ENCODE results near the gene ARSD. TPM values are rescaled to one million over a fixed set of nuclear protein-coding genes. Genes with fewer than 3 reads are reported as not detected.
"Not testable (repeated sequence)": the region's sequence is repeated elsewhere in the genome, so short reads cannot be mapped to it uniquely, and the experiment has no call there.

ARSD gene
- total RNA-seq, 4 donors from 2014 or later, result 11.6 to 87.4 (median 60.0) TPM

DNA sequence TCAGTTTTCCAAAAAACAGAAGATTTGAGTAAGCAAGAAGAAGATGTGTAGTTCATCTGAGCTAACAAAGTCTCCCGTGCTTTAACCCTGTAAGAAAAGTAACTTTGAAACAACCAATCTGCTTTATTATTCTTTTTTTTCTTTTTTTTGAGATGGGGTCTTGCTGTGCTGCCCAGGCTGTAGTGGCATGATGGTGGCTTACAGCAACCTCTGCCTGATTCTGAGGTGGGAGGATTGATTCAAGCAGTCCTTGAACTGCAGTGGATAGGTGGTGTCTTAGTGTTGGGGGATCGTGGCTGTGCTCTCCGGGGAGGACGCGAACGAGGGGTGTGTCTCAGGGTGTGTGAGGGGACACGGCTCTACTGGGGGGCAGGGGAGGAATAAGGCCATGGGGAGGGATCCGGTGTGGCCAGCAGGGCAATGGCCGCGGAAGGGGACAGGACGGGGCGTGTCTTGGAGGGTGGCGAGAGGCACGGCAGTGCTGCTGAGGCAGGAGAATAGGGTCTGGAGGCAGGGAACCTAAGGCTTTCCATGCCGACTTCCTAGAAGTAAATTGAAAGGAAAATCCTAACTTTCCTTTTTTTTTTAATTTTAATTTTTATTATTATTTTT, 2.4 kb downstream of the ARSD start:
- no peak for DNase-seq

DNA sequence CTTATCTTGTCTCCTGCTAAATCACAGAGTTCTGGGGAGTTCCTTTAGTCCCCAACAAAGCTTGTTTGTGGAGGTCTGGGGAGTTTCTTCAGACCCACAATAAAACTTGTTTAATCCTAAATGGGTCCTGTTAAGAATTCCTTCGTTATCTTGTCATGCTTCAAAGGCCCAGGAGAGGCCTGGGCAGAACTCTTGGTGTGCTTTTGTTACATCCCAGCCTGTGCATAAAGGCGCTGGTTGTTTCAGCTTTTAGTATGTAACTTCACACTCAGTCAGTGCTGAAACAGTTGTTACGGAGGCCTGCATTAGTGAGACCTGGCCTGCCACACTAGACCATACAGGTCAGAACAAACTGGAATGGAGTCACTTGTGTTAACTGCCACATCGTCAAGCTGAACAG, 2.9 kb downstream of the ARSD start:
- not testable (repeated sequence) for H3K27me3 ChIP-seq

More for the DNA sequence above, 2.4 kb downstream of the ARSD start:
- Histone ChIP-seq H3K4me1 (peaks cover 0 to 3% (median 0%) of the 10 kb centered on the region in 4 donors), H3K9me3 (no peaks in the 10 kb centered on the region), H3K27me3 (no peaks in the 10 kb centered on the region), H3K36me3 (no peaks in the 10 kb centered on the region), H3K4me3 (no peak overlapping the region), H3K27ac (no peak overlapping the region)
- TF ChIP-seq, protein P1, sequence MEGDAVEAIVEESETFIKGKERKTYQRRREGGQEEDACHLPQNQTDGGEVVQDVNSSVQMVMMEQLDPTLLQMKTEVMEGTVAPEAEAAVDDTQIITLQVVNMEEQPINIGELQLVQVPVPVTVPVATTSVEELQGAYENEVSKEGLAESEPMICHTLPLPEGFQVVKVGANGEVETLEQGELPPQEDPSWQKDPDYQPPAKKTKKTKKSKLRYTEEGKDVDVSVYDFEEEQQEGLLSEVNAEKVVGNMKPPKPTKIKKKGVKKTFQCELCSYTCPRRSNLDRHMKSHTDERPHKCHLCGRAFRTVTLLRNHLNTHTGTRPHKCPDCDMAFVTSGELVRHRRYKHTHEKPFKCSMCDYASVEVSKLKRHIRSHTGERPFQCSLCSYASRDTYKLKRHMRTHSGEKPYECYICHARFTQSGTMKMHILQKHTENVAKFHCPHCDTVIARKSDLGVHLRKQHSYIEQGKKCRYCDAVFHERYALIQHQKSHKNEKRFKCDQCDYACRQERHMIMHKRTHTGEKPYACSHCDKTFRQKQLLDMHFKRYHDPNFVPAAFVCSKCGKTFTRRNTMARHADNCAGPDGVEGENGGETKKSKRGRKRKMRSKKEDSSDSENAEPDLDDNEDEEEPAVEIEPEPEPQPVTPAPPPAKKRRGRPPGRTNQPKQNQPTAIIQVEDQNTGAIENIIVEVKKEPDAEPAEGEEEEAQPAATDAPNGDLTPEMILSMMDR (IDR thresholded peaks at IDR 0.05), result no peak
- TF ChIP-seq POLR2A (IDR thresholded peaks at IDR 0.05), result no peak

DNA sequence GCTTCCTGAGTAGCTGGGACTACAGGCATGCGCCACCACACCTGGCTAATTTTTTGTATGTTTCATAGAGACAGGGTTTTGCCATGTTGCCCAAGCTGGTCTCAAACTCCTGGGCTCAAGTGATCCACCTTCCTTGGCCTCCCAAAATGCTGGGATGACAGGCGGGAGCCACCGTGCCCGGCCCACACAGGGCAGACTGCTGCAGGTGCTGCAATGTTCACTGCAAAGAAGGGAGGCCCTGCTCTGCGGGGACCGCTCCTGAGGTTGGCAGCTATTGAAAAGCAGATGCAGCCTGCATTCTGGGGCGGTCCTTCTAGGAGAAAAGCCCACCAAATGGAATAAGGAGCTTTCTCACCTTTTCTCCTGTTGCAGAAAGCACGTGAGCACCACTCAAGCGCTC, 5.0 kb downstream of the ARSD start:
- no peak for DNase-seq
- no peaks in the 10 kb centered on the region for H3K4me1 ChIP-seq
- no peaks in the 10 kb centered on the region for H3K9me3 ChIP-seq
- no peak overlapping the region for H3K27ac ChIP-seq
- H3K36me3 ChIP-seq, result peaks cover 0 to 6% (median 0%) of the 10 kb centered on the region in 3 donors
- no peaks in the 10 kb centered on the region for H3K27me3 ChIP-seq
- H3K4me3 ChIP-seq, result no peak overlapping the region
- no peak for TF ChIP-seq POLR2A (IDR thresholded peaks at IDR 0.05)
- TF ChIP-seq, protein P1 (IDR thresholded peaks at IDR 0.05), result no peak

More for the DNA sequence above, 2.9 kb downstream of the ARSD start:
- not testable (repeated sequence) for DNase-seq, H3K36me3 ChIP-seq, H3K4me3 ChIP-seq, H3K4me1 ChIP-seq, H3K9me3 ChIP-seq, H3K27ac ChIP-seq

- DNase-seq, result no peak
- no peaks in the 10 kb centered on the region for H3K9me3 ChIP-seq
- H3K27me3 ChIP-seq, result no peaks in the 10 kb centered on the region
- no peak for TF ChIP-seq POLR2A (IDR thresholded peaks at IDR 0.05)
- TF ChIP-seq, protein P1 (IDR thresholded peaks at IDR 0.05), result no peak
- no peak overlapping the region for H3K4me3 ChIP-seq
- H3K27ac ChIP-seq, result no peak overlapping the region
- H3K36me3 ChIP-seq, result peaks cover 0 to 20% (median 0%) of the 10 kb centered on the region in 3 donors
- no peaks in the 10 kb centered on the region for H3K4me1 ChIP-seq
Measured at GRCh38 chrX:2921750-2922149, 7.4 kb downstream of the ARSD start.

- Histone ChIP-seq H3K4me3 (no peak overlapping the region), H3K27ac (no peak overlapping the region), H3K36me3 (peaks cover 0 to 20% (median 0%) of the 10 kb centered on the region in 3 donors), H3K4me1 (no peaks in the 10 kb centered on the region), H3K9me3 (no peaks in the 10 kb centered on the region), H3K27me3 (no peaks in the 10 kb centered on the region)
- TF ChIP-seq POLR2A (IDR thresholded peaks at IDR 0.05), result no peak
- TF ChIP-seq, protein P1 (IDR thresholded peaks at IDR 0.05), result no peak
- no peak for DNase-seq
Measured at GRCh38 chrX:2921193-2921592, 7.9 kb downstream of the ARSD start.

- peaks cover 0 to 20% (median 0%) of the 10 kb centered on the region in 3 donors for H3K36me3 ChIP-seq
- DNase-seq, result no peak
- no peaks in the 10 kb centered on the region for H3K27me3 ChIP-seq
- H3K27ac ChIP-seq, result no peak overlapping the region
- no peaks in the 10 kb centered on the region for H3K4me1 ChIP-seq
- no peak overlapping the region for H3K4me3 ChIP-seq
- TF ChIP-seq, protein P1 (IDR thresholded peaks at IDR 0.05), result no peak
- no peak for TF ChIP-seq POLR2A (IDR thresholded peaks at IDR 0.05)
- no peaks in the 10 kb centered on the region for H3K9me3 ChIP-seq
Measured at GRCh38 chrX:2917767-2918166, 11.4 kb downstream of the ARSD start.
